ENCODE results near the gene NFIX. TPM values are rescaled to one million over a fixed set of nuclear protein-coding genes. Genes with fewer than 3 reads are reported as not detected.

Gene NFIX
- total RNA-seq, 1 donor from 2014 or later = 8.4 TPM

DNA sequence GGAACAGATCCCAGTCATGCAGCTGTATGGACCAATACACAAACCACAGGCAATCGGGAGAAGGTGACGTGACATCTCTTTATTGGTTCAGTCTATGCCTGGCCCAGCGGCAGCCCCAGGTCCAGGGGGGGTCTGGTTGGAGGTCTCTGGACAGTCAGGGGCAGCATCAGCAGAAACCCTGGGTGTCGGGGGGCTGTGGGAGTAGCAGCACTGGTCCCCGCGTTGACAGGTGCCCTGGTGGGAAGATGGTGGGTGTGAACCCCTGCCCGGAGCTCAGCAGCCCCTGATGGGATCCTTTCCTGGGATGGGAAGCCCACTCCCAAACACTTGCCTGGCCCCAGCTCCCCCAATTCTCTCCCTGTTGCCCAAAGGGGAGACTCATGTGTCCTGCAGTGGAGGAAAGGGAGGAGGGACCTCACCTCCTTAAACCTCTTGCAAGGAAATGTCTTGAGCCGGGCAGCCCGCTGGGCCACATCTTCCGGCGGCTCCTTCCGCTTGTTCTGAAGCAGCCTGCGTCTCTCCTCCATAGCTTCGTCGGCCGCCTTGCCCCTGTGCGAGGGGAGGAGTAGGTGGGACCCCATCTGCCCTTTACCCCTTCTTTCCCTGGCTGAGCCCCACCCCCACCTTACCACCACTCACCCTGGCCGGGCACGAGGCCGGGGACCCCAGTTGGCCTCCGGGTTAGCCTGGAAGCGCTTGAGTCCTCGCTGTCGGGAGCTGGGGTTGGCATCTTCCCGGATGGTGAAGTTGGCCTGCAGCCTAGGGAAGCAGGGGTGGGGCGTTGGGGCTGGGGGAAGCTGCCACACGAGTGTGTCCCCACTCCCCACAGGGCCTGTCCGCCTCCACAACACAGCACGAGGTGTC is 109.8 kb downstream of the NFIX start:
- Histone ChIP-seq H3K4me1 (ENCODE audit: insufficient read depth, low read length) (peaks cover 5% of the 10 kb centered on the region), H3K36me3 (ENCODE audit: insufficient read depth, low read length) (peaks cover 5% of the 10 kb centered on the region), H3K79me2 (ENCODE audit: insufficient read depth, low read length) (no peaks in the 10 kb centered on the region), H3K9me3 (ENCODE audit: insufficient read depth, low read depth, low read length) (no peaks in the 10 kb centered on the region), H3K27me3 (ENCODE audit: insufficient read depth, low read length) (no peaks in the 10 kb centered on the region), H2AFZ (ENCODE audit: low read depth, low read length) (no peak overlapping the region), H3K9ac (ENCODE audit: low read length) (no peak overlapping the region), H3K4me3 (ENCODE audit: insufficient read depth, low read depth, low read length) (no peak overlapping the region), H3K4me2 (ENCODE audit: low read length) (no peak overlapping the region), H4K20me1 (ENCODE audit: insufficient read depth, low read length) (peaks cover 4% of the 10 kb centered on the region), H3K27ac (ENCODE audit: low read depth, low read length) (no peak overlapping the region)
- Mint-ChIP-seq H3K27me3 (ENCODE audit: low read depth, unreplicated experiment) (peaks cover 10% of the 10 kb centered on the region), H3K4me3 (ENCODE audit: unreplicated experiment) (no peak overlapping the region), H3K9me3 (ENCODE audit: unreplicated experiment) (peaks cover 4% of the 10 kb centered on the region), H3K36me3 (ENCODE audit: low read depth, unreplicated experiment) (peaks cover 7% of the 10 kb centered on the region), H3K27ac (ENCODE audit: unreplicated experiment) (no peak overlapping the region), H3K4me1 (ENCODE audit: low read depth, unreplicated experiment) (peaks cover 2% of the 10 kb centered on the region)
- FAIRE-seq (no peak), DNase-seq (ENCODE audit: low read depth) (no peak)
- TF ChIP-seq, protein P1, sequence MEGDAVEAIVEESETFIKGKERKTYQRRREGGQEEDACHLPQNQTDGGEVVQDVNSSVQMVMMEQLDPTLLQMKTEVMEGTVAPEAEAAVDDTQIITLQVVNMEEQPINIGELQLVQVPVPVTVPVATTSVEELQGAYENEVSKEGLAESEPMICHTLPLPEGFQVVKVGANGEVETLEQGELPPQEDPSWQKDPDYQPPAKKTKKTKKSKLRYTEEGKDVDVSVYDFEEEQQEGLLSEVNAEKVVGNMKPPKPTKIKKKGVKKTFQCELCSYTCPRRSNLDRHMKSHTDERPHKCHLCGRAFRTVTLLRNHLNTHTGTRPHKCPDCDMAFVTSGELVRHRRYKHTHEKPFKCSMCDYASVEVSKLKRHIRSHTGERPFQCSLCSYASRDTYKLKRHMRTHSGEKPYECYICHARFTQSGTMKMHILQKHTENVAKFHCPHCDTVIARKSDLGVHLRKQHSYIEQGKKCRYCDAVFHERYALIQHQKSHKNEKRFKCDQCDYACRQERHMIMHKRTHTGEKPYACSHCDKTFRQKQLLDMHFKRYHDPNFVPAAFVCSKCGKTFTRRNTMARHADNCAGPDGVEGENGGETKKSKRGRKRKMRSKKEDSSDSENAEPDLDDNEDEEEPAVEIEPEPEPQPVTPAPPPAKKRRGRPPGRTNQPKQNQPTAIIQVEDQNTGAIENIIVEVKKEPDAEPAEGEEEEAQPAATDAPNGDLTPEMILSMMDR (IDR thresholded peaks at IDR 0.05; ENCODE audit: insufficient read depth, low read depth, low read length) = no peak
- TF ChIP-seq EZH2 (IDR thresholded peaks at IDR 0.05; ENCODE audit: insufficient read depth, low read length) = no peak

DNA sequence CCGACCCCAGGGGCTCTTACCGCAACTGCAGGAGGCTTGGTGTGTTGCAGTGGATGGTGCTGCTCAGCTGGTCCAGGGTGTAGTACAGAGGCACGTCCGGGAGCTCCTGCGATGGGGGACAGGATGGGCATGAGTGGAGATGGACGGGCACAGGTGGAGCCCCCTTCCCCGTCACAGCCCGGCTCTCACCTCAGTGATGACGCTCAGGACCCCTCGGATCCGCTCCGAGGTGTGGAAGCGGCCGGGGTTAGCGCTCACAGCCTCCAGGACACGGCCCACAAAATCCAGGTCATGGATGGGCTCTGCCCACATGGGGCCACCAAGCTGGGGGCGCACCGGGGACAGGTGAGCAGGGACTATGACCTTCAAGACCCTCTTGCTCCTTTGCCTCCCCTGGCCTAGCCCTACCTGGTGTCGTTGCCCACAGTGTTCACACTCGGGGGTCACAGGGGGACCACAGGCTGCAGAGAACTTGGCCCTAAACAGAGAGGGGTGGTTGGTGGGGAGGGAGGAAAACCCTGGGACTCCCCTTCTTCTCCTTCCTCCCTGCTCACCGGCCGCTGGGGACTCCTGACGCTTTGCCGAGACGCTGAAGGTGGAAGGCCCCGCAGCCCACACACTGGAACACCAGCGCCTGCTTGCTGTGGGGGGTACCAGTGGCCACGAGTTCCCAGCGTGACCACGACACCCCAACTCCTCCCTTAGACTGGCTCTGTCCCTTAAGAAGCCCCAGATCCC is 114.3 kb downstream of the NFIX start:
- Mint-ChIP-seq H3K9me3 (ENCODE audit: unreplicated experiment) (no peaks in the 10 kb centered on the region), H3K4me1 (ENCODE audit: low read depth, unreplicated experiment) (no peaks in the 10 kb centered on the region)

More for the DNA sequence above, 114.3 kb downstream of the NFIX start:
- Histone ChIP-seq H3K79me2 (ENCODE audit: insufficient read depth, low read length) (peaks cover 3% of the 10 kb centered on the region), H4K20me1 (ENCODE audit: insufficient read depth, low read length) (no peaks in the 10 kb centered on the region), H3K4me2 (ENCODE audit: low read length) (no peak overlapping the region), H3K4me1 (ENCODE audit: insufficient read depth, low read length) (no peaks in the 10 kb centered on the region), H3K36me3 (ENCODE audit: insufficient read depth, low read length) (peaks cover 10% of the 10 kb centered on the region), H3K9ac (ENCODE audit: low read length) (no peak overlapping the region), H2AFZ (ENCODE audit: low read depth, low read length) (no peak overlapping the region), H3K27ac (ENCODE audit: low read depth, low read length) (no peak overlapping the region), H3K27me3 (ENCODE audit: insufficient read depth, low read length) (no peaks in the 10 kb centered on the region), H3K4me3 (ENCODE audit: insufficient read depth, low read depth, low read length) (no peak overlapping the region), H3K9me3 (ENCODE audit: insufficient read depth, low read depth, low read length) (no peaks in the 10 kb centered on the region)
- peaks cover 5% of the 10 kb centered on the region for H3K36me3 Mint-ChIP-seq (ENCODE audit: low read depth, unreplicated experiment)
- TF ChIP-seq EZH2 (IDR thresholded peaks at IDR 0.05; ENCODE audit: insufficient read depth, low read length) = no peak
- TF ChIP-seq, protein P1 (IDR thresholded peaks at IDR 0.05; ENCODE audit: insufficient read depth, low read depth, low read length) = no peak
- no peak overlapping the region for H3K27ac Mint-ChIP-seq (ENCODE audit: unreplicated experiment)
- FAIRE-seq = no peak
- DNase-seq (ENCODE audit: low read depth) = no peak
- H3K27me3 Mint-ChIP-seq (ENCODE audit: low read depth, unreplicated experiment) = no peaks in the 10 kb centered on the region
- no peak overlapping the region for H3K4me3 Mint-ChIP-seq (ENCODE audit: unreplicated experiment)

Measured in astrocyte (in vitro differentiated cells and primary cell).